Stimulated activated CD4-positive, alpha-beta T cell treated with anti-CD3 and anti-CD28 coated beads, Interleukin-12 subunit alpha, Interleukin-12 subunit beta, amount 100 ng/mL, for 24 hours (primary cell): ENCODE results near the gene TMPRSS9.
"Not testable (repeated sequence)": the region's sequence is repeated elsewhere in the genome, so short reads cannot be mapped to it uniquely, and the experiment has no call there.

Experiments
- DNase-seq, 2 experiments: peaks; one replicate each; pipeline ENCODE4 v3.0.0-alpha.2; 2020; ENCODE audit warnings: low read depth in 2 of 2

Gene TMPRSS9

DNA sequence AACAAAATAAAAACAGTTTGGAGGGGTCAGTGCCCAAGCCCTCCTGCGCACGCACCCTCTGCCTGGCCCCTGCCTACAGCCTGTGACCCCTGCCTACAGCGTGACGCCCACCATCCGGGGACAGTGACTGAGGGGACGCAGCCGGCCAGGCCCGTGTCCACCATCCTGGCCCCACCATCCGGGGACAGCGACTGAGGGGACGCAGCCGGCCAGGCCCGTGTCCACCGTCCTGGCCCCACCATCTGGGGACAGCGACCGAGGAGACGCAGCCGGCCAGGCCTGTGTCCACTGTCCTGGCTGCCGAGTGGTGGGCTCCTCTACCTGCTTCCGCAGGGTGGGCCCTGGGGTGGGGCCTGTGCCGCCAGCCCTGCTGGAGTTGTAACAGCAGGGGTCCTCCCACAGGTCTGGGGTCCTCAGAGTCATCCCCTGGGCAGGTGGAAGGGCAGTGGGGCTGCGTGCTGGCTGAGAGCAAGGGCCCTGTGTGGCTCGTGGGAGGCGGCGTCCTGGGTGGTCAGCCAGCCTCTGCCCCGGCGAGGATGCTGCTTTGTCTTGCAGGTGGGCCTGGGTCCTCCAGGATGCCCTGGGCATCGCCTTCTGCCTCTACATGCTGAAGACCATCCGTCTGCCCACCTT lies 17.3 kb upstream of the TMPRSS9 start:
- DNase-seq = no peak

DNA sequence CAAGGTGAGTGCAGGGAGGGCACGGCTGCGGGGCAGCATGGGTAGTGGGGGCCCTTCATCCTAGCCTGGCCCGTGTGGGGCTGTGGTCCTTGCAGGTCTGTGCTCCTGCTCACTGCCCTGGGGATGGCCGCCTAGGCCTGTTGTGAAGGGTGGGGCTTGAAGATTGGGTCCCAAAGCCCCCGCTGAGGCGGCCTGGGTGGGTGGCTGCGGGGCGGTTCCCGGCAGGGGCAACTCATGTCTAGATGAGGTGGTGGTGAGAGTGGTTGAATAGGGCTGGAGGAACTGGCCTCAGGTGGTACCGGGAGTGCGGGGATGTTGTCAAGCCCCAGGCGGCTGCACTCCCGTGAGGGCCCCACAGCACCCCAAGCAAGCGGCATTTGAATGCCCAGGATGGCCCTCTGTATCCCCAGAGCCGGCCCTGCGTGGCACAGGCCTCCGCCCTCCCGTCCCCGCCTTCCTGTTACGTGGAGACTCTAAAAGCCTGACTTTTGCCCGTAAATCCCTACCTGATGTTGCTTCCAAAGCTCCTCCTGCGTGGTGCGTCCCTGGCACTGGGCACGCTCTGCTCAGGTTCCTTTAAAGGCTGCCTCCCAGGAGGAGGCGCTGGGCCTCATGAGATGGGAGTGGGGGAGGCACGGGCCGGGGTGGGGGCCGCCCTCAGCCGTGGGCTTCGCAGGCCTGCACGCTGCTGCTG lies 16.6 kb upstream of the TMPRSS9 start:
- DNase-seq = no peak

DNA sequence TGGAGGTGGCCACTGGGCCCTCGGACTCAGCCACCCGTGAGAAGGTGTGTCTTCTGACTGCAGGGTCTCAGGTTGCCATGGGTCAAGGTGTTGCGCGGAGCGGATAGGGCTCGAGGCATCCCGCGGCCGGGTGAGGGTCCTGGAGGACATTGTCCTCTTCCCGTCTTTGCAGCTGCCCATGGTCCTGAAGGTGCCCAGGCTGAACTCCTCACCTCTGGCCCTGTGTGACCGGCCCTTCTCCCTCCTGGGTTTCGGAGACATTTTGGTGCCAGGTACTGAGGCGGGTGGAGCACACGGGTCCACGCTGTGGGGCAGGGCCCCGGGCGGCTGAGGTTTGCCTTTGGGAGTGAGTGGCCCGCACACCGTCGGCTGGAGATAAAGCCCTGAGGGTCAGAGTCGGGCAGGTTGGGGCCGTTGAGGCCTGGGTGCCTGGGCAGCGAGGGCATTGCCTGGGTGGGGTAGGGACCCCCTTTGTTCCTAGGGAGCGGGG lies 15.6 kb upstream of the TMPRSS9 start:
- DNase-seq = no peak

DNA sequence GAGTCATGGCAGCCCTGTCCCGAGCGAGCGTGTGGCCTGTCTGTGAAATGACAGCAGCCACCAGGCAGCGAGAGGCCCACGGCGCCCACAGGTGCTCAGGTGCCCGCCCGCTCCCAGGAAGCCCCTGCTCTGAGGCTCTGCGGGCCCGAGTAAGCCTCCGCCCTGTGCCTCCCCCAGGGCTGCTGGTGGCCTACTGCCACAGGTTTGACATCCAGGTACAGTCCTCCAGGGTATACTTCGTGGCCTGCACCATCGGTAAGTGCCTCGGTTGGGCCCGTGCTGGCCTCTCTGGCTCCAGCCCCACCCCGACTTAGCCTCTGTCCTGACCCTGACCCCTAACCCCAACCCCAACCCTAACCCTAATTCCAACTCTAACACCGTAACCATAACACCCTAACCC lies 15.0 kb upstream of the TMPRSS9 start:
- no peak for DNase-seq

DNA sequence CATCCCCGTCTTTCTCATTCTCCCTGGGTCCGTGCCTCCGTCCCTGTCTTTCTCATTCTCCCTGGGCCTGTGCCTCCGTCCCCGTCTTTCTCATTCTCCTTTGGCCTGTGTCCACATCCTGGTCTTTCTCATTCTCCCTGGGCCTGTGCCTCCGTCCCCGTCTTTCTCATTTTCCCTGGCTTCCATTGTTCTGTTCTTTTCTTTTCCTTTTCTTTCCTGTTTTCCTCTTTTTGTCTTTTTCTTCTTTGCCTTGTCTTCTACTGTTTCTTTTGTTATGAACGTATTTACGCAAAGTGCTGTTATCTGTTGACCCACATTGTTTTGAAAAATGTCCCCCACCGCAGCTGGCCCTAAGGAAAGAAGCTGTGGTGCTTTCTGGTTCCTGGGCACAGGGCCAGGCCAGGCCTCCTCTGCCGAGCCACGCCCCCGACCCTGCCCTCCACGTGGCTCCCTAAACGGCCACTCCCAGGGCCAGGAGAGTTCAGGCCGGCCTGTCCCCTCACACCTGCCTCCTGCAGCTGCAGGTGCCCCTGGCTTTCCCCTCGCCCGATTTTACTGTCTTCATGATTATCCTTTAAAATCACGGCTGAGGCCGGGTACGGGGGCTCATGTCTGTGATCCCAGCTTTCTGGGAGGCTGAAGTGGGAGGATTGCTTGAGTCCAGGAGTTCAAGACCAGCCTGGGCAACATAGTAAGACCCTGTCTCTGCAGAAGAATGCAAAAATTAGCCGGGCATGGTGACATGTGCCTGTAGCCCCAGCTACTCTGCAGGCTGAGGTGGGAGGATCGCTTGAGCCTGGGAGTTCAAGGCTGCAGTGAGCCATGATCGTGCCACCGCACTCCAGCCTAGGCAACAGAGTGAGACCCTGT lies 14.0 kb upstream of the TMPRSS9 start:
- no peak for DNase-seq

DNA sequence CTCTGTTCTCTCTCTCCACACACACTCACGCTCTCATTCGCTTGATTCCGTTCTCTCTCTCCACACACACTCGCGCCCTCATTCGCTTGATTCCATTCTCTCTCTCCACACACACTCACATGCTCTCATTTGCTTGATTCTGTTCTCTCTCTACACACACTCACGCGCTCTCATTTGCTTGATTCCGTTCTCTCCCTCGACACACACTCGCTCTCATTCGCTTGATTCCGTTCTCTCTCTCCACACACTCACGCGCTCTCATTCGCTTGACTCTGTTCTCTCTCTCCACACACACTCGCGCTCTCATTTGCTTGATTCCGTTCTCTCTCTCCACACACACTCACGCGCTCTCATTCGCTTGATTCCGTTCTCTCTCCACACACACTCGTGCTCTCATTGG lies 10.2 kb upstream of the TMPRSS9 start:
- not testable (repeated sequence) for DNase-seq

DNA sequence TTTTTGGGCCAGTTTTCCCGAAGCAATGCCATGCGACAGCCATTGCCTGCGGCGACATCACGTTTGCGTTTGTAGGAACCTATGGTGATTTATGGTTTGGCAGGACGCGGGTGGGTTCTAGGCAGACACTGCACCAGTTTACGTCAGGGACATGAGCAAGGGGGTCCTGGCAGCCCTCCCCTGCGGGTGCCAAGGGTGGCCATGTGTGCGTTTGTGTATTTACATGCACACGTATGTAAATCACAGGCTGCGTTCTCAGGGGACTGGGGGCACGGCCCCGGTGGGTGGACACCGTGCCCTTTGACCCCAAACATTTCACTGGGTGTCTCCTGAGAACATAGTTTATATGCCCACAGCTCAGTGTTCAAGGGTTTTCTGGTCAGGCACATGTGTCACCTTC lies 9.4 kb upstream of the TMPRSS9 start:
- DNase-seq = no peak

DNA sequence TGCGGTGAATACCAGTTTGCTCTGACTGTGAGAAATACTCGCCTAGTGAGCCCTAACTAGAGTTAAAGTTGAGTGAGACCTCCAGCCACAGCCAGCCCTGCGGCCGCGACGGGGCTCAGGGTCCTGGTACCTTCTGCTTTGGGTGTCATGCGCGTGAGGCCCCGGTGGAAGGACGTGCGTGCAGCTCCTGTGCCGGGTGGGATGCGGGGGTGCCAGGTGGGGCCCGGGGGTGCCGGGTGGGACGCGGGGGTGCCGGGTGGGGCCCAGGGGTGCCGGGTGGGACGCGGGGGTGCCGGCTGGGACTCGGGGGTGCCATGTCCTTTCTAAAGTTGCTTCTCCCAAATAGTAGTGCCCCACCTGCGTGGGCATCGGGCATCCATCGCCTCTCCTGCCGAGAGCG lies 8.5 kb upstream of the TMPRSS9 start:
- DNase-seq = no peak

DNA sequence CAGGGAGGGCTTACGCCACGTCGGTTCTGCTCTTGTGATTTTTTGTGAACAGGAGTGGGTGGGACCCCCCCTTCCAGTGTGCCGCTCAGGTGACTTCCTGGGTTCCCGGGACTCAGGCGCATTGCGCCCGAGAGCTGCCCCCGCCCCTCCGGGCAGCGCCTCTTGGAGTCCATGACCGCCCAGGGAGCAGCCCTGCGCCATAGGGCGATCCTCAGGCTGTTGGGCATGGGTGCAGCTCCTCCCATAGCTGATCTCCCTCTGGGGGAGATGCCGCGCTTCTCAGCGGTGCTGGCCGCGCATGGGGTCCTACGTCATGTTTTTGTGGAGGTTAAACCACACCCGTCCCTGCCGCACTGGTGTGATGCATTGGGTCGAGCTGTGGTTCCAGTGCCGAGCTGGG lies 7.9 kb upstream of the TMPRSS9 start:
- no peak for DNase-seq

DNA sequence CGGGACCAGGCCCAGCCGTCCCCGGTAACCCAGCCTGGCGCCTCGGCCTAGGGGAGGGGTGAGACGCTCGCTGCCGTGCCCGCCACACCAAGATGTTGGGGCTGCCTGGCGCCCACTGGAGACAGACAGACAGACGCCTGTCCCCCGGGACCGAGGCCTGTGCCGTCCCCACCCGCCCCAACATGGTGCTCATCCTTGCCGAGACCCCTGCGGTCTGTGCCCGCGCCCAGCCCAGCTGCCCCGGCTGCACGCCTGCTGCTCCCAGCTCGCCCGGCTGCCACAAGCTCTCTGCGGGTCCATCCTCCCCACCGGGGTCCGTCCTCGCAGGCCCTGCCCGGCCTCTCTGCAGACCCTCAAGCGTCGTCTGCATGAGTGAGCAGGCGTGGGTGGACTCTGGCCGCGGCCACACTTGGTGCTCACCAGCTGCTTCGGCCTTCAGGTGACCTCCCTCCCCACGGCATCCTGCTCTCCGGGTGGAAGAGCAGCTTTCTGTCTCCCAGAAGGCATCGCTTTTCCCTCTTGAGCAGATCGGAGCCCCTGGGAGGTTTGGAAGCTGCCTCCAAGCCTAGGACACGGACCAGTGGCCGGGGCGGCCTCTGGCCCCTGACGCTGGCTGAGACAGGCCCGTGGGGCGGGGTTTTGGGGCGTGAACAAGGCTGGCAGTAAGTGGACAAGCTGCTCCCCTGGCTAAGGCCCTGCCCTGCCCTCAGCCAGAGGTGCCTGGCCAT lies 6.7 kb upstream of the TMPRSS9 start:
- DNase-seq = no peak

DNA sequence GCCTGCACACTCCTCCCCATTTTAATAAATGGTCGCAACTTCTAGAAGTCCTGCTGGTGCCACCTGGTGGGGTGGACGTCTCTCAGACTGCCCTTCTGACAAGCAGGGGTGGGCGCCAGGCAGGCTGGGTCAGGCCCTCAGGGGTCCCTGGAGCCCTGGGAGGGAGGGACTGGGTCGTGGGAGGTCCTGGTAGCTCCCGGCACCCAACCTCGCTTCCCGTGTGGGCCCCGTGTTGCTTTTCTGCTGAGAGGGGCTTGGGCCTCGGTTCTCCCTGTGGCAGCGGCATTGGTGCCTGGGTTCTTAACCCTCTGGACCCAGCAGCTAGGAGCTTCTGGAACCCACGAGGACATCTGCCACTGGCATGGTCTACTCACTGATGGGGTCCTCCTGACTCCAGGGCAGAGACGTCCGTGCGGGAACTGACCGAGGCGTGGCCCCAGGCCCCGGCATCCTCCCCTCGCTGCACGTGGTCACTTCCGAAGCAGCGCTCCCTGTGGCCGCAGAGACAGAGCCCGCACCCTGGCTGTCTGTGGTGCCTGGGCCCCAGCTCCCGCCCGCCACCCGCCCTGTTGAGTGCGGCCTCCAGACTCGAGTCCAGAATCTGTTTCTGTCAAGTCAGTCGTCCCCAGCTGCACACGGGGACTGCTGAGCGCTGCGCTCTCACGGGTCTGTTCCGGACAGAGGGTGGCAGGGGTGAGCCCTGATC lies 6.0 kb upstream of the TMPRSS9 start:
- no peak for DNase-seq

DNA sequence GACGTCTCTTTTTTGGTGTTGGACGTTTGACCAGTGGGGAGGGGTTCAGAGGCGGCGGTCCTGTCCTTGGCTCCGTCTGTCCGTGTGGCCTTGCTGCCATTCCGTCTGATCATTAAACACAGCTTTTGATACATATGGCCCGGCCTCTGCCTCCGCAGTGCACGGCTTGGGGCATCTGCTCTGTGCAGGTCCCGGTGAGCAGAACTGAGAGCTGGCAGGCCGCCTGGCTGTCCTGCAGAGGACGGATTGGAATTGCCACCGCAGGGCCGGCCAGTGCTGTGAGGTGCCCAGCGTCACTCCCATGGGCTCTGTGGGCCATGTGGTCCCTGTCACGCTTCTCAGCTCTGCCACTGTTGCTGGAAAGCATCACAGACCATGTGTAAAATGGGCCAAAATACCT lies 5.4 kb upstream of the TMPRSS9 start:
- DNase-seq = no peak

DNA sequence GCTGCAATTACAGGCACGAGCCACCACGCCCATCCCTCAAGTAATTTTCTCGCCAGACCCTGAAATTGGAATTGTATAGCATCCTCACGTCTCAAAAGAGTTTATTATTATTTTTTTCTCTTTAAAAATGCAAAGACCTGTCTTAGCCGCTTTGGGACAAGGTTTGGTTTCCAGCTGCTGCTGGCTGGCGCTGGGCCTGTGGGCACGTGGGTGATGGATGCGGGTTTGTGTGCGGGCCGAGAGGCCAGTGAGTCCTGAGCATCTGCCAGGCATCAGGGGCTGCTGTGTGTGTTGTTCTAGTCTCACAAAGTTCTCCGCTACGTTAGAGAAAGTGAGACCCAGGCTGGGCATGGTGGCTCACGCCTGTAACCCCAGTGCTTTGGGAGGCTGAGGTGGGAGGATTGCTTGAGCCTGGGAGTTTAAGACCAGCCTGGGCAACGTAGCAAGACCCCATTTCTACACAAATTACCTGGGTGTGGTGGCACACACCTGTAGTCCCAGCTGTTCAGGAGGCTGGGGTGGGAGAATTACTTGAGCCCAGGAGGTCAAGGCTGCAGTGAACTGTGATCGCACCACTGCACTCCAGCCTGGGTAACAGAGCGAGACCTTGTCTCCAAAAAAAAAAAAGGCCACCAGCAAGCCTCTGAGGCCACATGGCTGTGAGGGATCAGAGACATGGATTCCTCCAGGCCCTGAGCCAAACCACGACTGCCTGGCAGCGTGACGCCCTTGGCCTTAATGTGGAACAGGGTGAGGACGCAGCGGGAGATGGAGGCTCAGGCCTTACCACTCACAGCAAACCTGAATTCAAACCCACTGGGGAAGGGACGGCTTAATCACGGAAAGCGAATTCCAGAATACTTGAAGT lies 4.7 kb upstream of the TMPRSS9 start:
- DNase-seq = no peak

DNA sequence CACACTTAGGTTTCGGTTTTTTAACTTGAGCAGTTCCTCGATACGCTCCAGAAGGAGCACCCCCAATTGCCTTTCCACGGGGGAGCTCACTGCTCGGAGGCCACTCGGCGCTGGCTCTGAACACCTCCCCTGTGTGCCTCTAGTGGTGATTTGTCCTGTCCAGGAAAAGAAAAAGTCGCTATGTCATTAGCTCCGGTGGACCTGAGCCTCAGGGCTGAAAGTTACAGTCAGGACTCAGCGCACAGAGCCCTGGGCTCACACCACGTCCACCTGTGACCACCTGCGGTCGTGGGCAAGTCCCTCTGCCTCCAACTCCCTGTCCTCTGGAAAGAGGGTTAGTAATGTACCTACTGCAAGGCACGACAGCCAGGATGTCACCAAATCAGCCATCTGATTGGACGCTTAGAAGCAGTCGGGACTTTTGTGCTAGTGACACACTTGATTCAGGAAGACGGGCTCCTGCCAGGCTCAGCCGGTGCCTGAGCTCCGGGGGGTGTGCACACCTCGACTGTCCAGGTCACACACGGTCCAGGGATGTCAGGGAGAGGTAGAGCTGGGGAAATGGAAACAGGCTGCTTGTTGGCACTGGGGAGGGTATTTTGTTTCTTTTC lies 3.9 kb upstream of the TMPRSS9 start:
- no peak for DNase-seq

DNA sequence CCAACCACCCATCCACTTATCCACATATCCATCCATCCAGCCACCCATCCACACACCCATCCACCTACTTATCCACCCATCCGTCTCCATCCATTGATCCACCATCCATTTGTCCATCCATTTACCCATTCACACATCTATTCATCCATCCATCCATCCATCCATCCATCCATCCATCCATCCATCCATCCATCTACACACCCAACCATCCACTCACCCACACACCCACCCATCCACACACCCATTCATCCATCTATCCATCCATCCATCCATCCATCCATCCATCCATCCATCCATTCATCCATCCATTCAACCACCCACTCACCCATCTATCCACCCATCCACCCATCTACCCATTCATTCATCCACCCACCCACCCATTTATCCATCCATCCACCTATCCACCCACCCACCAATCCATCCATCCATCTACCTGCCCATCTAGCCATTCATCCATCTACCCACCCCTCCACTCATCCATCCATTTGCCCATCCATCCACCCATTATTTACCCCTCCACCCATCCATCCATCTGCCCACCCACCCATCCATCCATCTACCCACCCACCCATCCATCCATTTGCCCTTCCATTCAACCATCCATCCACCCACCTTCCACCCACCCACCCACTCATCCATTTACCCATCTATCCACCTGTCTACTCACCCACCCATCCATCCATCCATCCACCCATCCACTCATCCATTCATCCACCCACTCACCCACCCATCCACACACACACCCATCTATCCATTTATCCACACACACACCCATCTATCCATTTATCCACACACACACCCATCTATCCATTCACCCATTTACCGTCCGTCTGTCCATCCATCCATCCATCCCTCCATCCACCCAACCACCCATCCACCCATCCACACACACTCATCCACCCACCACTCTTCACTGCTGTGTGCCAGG lies 2.5 kb upstream of the TMPRSS9 start:
- no peak for DNase-seq

DNA sequence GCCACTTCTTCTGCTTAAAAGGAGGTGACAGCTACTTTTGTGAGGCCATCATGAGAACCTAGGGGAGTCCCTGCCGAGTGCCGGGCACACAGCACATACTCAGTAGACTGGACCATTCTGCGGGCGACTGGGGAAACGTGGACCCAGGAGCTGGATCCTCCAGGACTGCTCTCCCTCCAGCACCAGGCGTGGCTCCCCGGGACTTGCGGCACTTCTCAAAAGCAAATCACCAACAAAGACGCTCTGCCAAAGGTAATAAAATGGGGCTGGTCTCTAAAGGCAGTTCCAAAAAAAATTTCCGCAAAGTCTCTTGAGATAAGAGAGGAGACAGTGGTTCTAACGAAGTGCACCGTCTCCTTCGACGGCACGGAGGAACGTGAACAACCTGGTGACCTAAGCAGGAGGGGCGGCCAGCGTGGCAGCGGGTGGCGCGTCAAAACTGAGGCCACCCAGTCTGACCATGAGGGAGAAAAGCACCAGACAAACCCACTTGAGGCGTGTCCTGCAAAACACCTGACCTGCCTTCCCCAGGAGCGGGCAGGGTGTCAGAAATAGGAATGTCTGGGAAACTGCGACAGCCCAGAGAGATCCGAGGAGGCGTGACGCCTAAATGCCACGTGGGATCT lies 1.4 kb upstream of the TMPRSS9 start:
- DNase-seq = no peak

DNA sequence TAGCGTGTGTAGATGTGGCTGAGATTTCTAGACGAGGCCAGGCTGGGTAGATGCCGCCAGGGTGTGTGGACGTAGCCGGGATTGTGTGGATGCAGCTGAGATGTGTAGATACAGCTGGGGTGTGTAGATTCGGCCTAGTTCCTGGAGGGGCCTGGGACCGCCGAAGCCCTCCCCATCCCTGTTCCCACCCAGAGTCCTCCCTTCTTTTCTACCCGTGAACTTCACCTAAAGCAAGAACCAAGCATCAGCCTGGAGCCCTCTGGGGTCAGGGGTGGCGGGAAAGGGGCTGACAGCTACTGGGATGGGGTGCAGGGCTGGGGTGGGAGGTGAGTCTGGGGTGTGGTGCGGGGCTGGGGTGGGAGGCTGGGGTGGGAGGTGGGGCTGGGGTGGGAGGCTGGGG lies 768 bp downstream of the TMPRSS9 start:
- DNase-seq = no peak

DNA sequence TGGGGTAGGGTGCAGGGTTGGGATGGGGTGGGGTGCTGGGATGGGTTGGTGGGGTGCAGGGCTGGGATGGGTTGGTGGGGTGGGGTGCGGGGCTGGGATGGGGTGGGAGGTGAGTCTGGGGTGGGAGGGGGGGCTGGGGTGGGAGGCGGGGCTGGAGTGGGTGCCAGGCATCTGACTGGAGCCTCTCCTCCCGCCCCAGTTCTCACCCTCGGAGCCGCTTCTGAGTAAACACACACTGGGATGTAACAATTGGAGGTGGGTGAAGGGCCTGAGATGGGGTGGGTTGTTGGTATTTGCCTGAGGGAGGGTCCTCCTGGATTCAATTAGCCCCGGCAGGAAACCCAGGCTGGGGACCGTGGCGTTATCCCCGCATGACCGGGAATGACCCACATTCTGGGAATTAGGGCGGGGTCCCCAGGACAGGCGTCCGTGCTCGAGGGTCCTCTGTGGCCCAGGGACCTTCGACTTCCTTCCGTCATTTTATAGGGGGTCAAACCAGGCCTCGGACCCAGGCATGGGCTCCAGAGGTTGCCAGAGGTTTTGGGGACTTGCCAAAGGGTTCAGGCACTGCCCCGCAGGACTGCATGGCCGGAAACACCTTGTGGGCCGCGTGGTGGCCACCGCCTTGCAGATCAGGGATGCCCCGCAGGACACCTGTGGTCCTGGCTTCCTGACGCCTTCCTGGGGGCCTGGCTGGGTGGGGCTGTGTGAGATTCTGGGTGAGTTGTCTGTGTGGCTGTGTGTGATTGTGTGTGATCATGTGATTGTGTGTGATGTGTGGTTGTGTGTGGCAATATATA lies 1.4 kb downstream of the TMPRSS9 start:
- no peak for DNase-seq
